GM19025 (cell line): ENCODE data around the gene UNC93B1.
A peak's percentile ranks its signal among the peaks of the same experiment; 100 is the strongest.

Experiments used
- ATAC-seq: cut with Tn5 transposase; IDR thresholded peaks from one replicate; pipeline ENCODE4 v1.9.1; 2021; ENCODE audit warnings: mild to moderate bottlenecking, low read depth, moderate library complexity; ENCODE audit not compliant: unreplicated experiment

UNC93B1 gene

GRCh38 chr11:68003846-68004550 is at the start of gene UNC93B1:
TSS of gene UNC93B1 (minus strand) at chr11:68004097. CDS start at chr11:68004043, 54 bp downstream.
- ATAC-seq = peak; percentile 74

- ATAC-seq = no peak
Observed at GRCh38 chr11:68053117-68053516, 49.2 kb upstream of the UNC93B1 start.

- ATAC-seq = no peak
Observed at GRCh38 chr11:68052137-68052873, 48.4 kb upstream of the UNC93B1 start.

GRCh38 chr11:68051191-68052136 is 47.6 kb upstream of the UNC93B1 start:
- ATAC-seq = no peak

GRCh38 chr11:68050371-68050841 is 46.5 kb upstream of the UNC93B1 start:
- ATAC-seq = no peak

GRCh38 chr11:68049509-68050370 is 45.8 kb upstream of the UNC93B1 start:
- ATAC-seq = no peak

GRCh38 chr11:68048681-68049508 is 45.0 kb upstream of the UNC93B1 start:
- no peak for ATAC-seq

GRCh38 chr11:68047437-68048290 is 43.8 kb upstream of the UNC93B1 start:
- ATAC-seq = no peak

- ATAC-seq = no peak
Observed at GRCh38 chr11:68044898-68045351, 41.0 kb upstream of the UNC93B1 start.

- no peak for ATAC-seq
Observed at GRCh38 chr11:68044145-68044813, 40.4 kb upstream of the UNC93B1 start.

GRCh38 chr11:68043349-68044144 is 39.6 kb upstream of the UNC93B1 start:
- ATAC-seq = no peak

- no peak for ATAC-seq
Observed at GRCh38 chr11:68043029-68043348, 39.1 kb upstream of the UNC93B1 start.

GRCh38 chr11:68042219-68043028 is 38.5 kb upstream of the UNC93B1 start:
- ATAC-seq = no peak

GRCh38 chr11:68041617-68042218 is 37.8 kb upstream of the UNC93B1 start:
- no peak for ATAC-seq

- no peak for ATAC-seq
Observed at GRCh38 chr11:68040957-68041591, 37.2 kb upstream of the UNC93B1 start.
